ENCODE measurements around the gene ZNF619. TPM values are rescaled to one million over a fixed set of nuclear protein-coding genes. Genes with fewer than 3 reads are reported as not detected.

ZNF619 gene
- total and polyA plus RNA-seq, 2 of the 13 experiments (the other 11 are each of a cell fraction or from before 2014, with no cell fraction given), result 0.83 to 5.2 TPM

DNA sequence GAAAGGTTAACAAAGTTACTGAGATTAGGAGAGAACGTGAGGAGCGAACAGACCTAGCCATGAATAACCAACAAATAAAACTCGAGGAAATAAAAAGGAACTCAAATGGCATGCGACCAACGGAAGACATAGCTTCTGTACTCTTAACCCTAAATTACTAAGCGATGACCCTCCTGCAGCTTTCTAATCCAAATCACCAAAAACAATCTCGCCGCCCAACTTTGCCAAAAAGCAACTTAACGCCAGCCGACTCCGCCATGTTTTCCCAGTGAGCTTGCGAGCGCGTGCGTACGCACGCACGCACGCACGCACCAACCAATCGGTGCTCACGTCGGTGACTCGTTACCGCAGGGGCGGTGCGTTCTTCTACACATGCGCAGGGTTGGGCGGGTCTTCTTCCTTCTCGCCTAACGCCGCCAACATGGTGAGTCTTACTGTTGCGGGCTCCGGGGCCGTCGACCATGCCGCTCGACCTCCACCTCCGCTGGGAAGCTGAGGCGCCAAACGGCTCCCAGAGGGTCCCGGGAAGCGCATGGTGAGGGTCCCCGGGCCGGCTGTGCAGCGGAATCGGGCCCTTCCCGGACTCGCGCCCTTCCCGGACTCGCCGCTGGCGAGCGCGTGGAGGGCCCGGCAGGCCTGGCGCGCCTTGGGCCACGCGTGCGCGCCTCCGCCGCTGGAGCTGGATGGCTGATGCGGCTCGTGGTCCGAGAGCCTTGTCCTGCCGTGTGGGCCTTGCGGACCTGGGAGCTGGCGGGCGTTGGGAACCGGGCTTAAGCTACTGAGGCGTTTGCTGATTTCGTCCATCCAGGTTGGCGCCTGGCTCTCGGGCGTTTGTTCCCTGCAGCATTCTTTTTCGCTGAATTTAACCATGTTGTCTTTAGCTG is 19.7 kb upstream of the ZNF619 start, which contains the start of gene RPL14 (continued):
- TF ChIP-seq, protein P1, sequence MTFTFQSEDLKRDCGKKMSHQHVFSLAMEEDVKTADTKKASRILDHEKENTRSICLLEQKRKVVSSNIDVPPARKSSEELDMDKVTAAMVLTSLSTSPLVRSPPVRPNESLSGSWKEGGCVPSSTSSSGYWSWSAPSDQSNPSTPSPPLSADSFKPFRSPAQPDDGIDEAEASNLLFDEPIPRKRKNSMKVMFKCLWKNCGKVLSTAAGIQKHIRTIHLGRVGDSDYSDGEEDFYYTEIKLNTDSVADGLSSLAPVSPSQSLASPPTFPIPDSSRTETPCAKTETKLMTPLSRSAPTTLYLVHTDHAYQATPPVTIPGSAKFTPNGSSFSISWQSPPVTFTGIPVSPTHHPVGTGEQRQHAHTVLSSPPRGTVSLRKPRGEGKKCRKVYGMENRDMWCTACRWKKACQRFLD (CRISPR knock-in tag; IDR thresholded peaks at IDR 0.05; ENCODE audit: borderline replicate concordance), result peak; percentile 81; the same call in 1 of the 2 replicates
- TF ChIP-seq, protein P2, sequence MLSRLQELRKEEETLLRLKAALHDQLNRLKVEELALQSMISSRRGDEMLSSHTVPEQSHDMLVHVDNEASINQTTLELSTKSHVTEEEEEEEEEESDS (CRISPR knock-in tag; IDR thresholded peaks at IDR 0.05; ENCODE audit: borderline replicate concordance), result no peak
- TF ChIP-seq GLI4 (CRISPR knock-in tag; IDR thresholded peaks at IDR 0.05; ENCODE audit: borderline replicate concordance), result peak; percentile 96; the same call in 1 of the 2 replicates
- TF ChIP-seq PLRG1 (conservative IDR thresholded peaks at IDR 0.05), result no peak
- TF ChIP-seq SP140L (CRISPR knock-in tag; IDR thresholded peaks at IDR 0.05; ENCODE audit: borderline replicate concordance), result no peak
- TF ChIP-seq MXI1 (IDR thresholded peaks at IDR 0.05; ENCODE audit: borderline replicate concordance, low read depth, low read length), result peak; percentile 87; the same call in 1 of the 3 replicates
- no peak; the same call in 1 of the 2 replicates for TF ChIP-seq SIX4 (CRISPR knock-in tag; IDR thresholded peaks at IDR 0.05)
- TF ChIP-seq NKX3-1 (CRISPR knock-in tag; IDR thresholded peaks at IDR 0.05), result no peak
- TF ChIP-seq THAP11 (CRISPR knock-in tag; IDR thresholded peaks at IDR 0.05), result peak; percentile 91
- 0 out of 2 replicates have a peak, but pooled peaks have one; percentile 81 for TF ChIP-seq ZNF468 (CRISPR knock-in tag; IDR thresholded peaks at IDR 0.05)
- TF ChIP-seq MTA1 (CRISPR knock-in tag; IDR thresholded peaks at IDR 0.05; ENCODE audit: borderline replicate concordance), result 0 out of 2 replicates have a peak, but pooled peaks have one; percentile 31
- TF ChIP-seq, protein P3, sequence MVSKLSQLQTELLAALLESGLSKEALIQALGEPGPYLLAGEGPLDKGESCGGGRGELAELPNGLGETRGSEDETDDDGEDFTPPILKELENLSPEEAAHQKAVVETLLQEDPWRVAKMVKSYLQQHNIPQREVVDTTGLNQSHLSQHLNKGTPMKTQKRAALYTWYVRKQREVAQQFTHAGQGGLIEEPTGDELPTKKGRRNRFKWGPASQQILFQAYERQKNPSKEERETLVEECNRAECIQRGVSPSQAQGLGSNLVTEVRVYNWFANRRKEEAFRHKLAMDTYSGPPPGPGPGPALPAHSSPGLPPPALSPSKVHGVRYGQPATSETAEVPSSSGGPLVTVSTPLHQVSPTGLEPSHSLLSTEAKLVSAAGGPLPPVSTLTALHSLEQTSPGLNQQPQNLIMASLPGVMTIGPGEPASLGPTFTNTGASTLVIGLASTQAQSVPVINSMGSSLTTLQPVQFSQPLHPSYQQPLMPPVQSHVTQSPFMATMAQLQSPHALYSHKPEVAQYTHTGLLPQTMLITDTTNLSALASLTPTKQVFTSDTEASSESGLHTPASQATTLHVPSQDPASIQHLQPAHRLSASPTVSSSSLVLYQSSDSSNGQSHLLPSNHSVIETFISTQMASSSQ (IDR thresholded peaks at IDR 0.05; ENCODE audit: low read depth), result no peak
- TF ChIP-seq, protein P3 (CRISPR knock-in tag; IDR thresholded peaks at IDR 0.05; ENCODE audit: borderline replicate concordance), result peak; percentile 47; the same call in 1 of the 2 replicates
- TF ChIP-seq, protein P4, sequence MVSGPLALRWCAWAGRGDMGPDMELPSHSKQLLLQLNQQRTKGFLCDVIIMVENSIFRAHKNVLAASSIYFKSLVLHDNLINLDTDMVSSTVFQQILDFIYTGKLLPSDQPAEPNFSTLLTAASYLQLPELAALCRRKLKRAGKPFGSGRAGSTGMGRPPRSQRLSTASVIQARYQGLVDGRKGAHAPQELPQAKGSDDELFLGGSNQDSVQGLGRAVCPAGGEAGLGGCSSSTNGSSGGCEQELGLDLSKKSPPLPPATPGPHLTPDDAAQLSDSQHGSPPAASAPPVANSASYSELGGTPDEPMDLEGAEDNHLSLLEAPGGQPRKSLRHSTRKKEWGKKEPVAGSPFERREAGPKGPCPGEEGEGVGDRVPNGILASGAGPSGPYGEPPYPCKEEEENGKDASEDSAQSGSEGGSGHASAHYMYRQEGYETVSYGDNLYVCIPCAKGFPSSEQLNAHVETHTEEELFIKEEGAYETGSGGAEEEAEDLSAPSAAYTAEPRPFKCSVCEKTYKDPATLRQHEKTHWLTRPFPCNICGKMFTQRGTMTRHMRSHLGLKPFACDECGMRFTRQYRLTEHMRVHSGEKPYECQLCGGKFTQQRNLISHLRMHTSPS (CRISPR knock-in tag; IDR thresholded peaks at IDR 0.05; ENCODE audit: low read depth), result no peak
- TF ChIP-seq HOXA7 (CRISPR knock-in tag; IDR thresholded peaks at IDR 0.05), result no peak
- no peak for TF ChIP-seq ATM (IDR thresholded peaks at IDR 0.05; ENCODE audit: borderline replicate concordance)
- no peak for TF ChIP-seq SOX5 (CRISPR knock-in tag; IDR thresholded peaks at IDR 0.05; ENCODE audit: borderline replicate concordance)
- peak; percentile 76; the same call in 1 of the 2 replicates for TF ChIP-seq ZNF567 (CRISPR knock-in tag; IDR thresholded peaks at IDR 0.05; ENCODE audit: borderline replicate concordance)
- TF ChIP-seq MTF2 (CRISPR knock-in tag; IDR thresholded peaks at IDR 0.05; ENCODE audit: borderline replicate concordance), result no peak

All from HepG2 (cell line).